ENCODE data around the gene POLDIP2. TPM values are rescaled to one million over a fixed set of nuclear protein-coding genes. Genes with fewer than 3 reads are reported as not detected.

POLDIP2 gene
- total and polyA plus RNA-seq, 2 of the 4 experiments (the other 2 are of a cell fraction) = 66.7 to 77.8 TPM

DNA sequence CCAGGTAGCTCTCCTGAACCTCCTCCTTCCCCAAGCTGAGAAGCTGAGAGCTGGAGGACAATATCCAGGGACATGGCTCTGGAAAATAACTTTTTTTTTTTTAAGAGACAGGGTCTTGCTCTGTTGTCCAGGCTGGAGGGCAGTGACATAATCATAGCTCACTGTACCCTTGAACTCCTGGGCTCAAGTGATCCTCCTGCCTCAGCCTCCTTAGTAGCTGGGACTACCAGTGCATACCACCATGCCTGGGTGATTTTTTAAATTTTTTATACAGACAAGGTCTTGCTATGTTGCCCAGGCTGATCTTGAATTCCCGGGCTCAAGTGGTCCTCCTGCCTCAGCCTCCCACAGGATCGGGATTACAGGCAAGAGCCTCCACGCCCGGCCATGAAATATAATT is 42.5 kb upstream of the POLDIP2 start:
- CTCF ChIA-PET = no interaction called here

More for the DNA sequence above, 42.5 kb upstream of the POLDIP2 start:
- Histone ChIP-seq H3K56ac (ENCODE audit: extremely low read depth, insufficient read depth, low read length) (no peak overlapping the region), H2BK15ac (ENCODE audit: low read depth, low read length) (no peak overlapping the region), H3K4me3 (ENCODE audit: insufficient read depth, low read depth, low read length) (no peak overlapping the region), H2AK5ac (ENCODE audit: low read depth, low read length) (no peak overlapping the region), H3K27ac (ENCODE audit: insufficient read depth, low read length) (no peak overlapping the region), H4K20me1 (ENCODE audit: insufficient read depth, low read length) (no peaks in the 10 kb centered on the region), H4K91ac (ENCODE audit: insufficient read depth, low read depth, low read length) (no peak overlapping the region), H2AK9ac (replicated peaks; ENCODE audit: low read depth, low read length, poor library complexity) (no peak overlapping the region), H2BK5ac (ENCODE audit: low read depth, low read length, poor library complexity, severe bottlenecking) (no peak overlapping the region), H3K4ac (ENCODE audit: low read depth, low read length) (no peak overlapping the region), H2BK20ac (ENCODE audit: low read depth, low read length) (no peak overlapping the region), H4K8ac (ENCODE audit: low read depth in 2 of 2, low read length in 2 of 2) (no peak overlapping the region), H3K79me1 (ENCODE audit: low read depth in 1 of 2, low read length in 2 of 2) (no peaks in the 10 kb centered on the region), H3K23ac (ENCODE audit: low read depth, low read length) (no peak overlapping the region), H2AFZ (replicated peaks; ENCODE audit: low read length, poor library complexity) (no peak overlapping the region), H3K14ac (replicated peaks; ENCODE audit: low read depth, low read length) (no peak overlapping the region), H3K18ac (ENCODE audit: low read depth, low read length) (no peak overlapping the region), H3K9me1 (ENCODE audit: insufficient read depth, low read length) (peaks cover 15% of the 10 kb centered on the region), H3K4me1 (ENCODE audit: control insufficient read depth, insufficient read depth, low read length) (peaks cover 3% of the 10 kb centered on the region), H2BK120ac (ENCODE audit: low read depth, low read length) (no peak overlapping the region), H3K4me2 (ENCODE audit: low read depth, low read length) (no peak overlapping the region), H3K27me3 (ENCODE audit: control insufficient read depth, insufficient read depth, low read length) (no peaks in the 10 kb centered on the region), H3K9me3 (ENCODE audit: control insufficient read depth, insufficient read depth, low read length) (no peaks in the 10 kb centered on the region), H4K5ac (ENCODE audit: low read depth, low read length) (no peak overlapping the region), H3K9ac (ENCODE audit: low read depth, low read length) (no peak overlapping the region), H3K36me3 (ENCODE audit: control insufficient read depth, insufficient read depth, low read length) (peaks cover 28% of the 10 kb centered on the region)
- ATAC-seq (ENCODE audit: low read depth) = no peak
- intact Hi-C loops (cut with micrococcal nuclease) (loop anchor here (10.0 kb wide), 1 partner anchor 145 kb away; no protein-coding TSS in a partner anchor), dilution Hi-C loops (cut with HindIII; ENCODE audit: low sequenced_read_pairs, unreplicated experiment) (no loop called here), in situ Hi-C loops (cut with MboI; ENCODE audit: low sequenced_read_pairs) (no loop called here)
- no peak for DNase-seq
- POLR2A ChIA-PET (ENCODE audit: unreplicated experiment) = no interaction called here
- TF ChIP-seq FOS (IDR thresholded peaks at IDR 0.05; ENCODE audit: low read depth, low read length) (no peak), ELK1 (IDR thresholded peaks at IDR 0.05; ENCODE audit: borderline replicate concordance, low read depth, low read length) (no peak)
- BruUV-seq (replicated peaks) = no TSS peak
- WGBS, 2 experiments (ENCODE audit: extremely low coverage in 2 of 2, insufficient read length in 1 of 2) = no CpG with 5 or more reads among the region's 4 CpGs

Data from IMR-90 (cell line).